DND-41 (cell line): ENCODE results near the gene KCNQ1OT1.

Experiments used
- ATAC-seq: fragments of 200-7000 bp; cut with Tn5 transposase; 3 replicates; pipeline ENCODE4 v1.9.1; 2021; ENCODE audit warnings: low read depth; ENCODE audit not compliant: insufficient read depth
- DNase-seq: peaks from one replicate; pipeline ENCODE4 v3.0.0-alpha.2; 2020
- H2AFZ ChIP-seq: 2 replicates; pipeline ENCODE4 v1.6.0; 2012; ENCODE audit warnings: low read depth, low read length
- H3K27ac ChIP-seq: 2 replicates; pipeline ENCODE4 v1.5.1; 2012; ENCODE audit warnings: low read length, inconsistent platforms
- H3K27me3 ChIP-seq: fragments of 200-600 bp; sonication (generic); 2 replicates; pipeline ENCODE4 v1.6.0; 2012; ENCODE audit warnings: low read length, mild to moderate bottlenecking, inconsistent platforms; ENCODE audit not compliant: insufficient read depth, poor library complexity
- H3K36me3 ChIP-seq: 2 replicates; pipeline ENCODE4 v1.5.1; 2012; ENCODE audit warnings: low read length, inconsistent platforms; ENCODE audit not compliant: insufficient read depth
- H3K4me1 ChIP-seq: 2 replicates; pipeline ENCODE4 v1.5.1; 2012; ENCODE audit warnings: mild to moderate bottlenecking, low read length; ENCODE audit not compliant: insufficient read depth
- H3K4me2 ChIP-seq: 2 replicates; pipeline ENCODE4 v1.6.0; 2012; ENCODE audit warnings: mild to moderate bottlenecking, moderate library complexity, low read length, inconsistent platforms; ENCODE audit not compliant: insufficient read depth
- H3K4me3 ChIP-seq, 2 experiments: fragments of 200-600 bp in 1 of 2; shearing (Covaris generic) in 1 of 2; 2 replicates each; pipeline ENCODE4 v1.5.1; 2012 to 2016; ENCODE audit warnings: inconsistent platforms in 2 of 2, low read length in 2 of 2, mild to moderate bottlenecking in 2 of 2, low read depth in 1 of 2, moderate library complexity in 1 of 2
- H3K79me2 ChIP-seq: 2 replicates; pipeline ENCODE4 v1.6.0; 2012; ENCODE audit warnings: low read length, inconsistent platforms; ENCODE audit not compliant: insufficient read depth
- H3K9ac ChIP-seq: 2 replicates; pipeline ENCODE4 v1.6.0; 2012; ENCODE audit warnings: low read depth, mild to moderate bottlenecking, inconsistent platforms, low read length, moderate library complexity
- H3K9me3 ChIP-seq: 2 replicates; pipeline ENCODE4 v1.5.1; 2012; ENCODE audit warnings: low read length, moderate library complexity, mild to moderate bottlenecking, inconsistent platforms; ENCODE audit not compliant: insufficient read depth, severe bottlenecking
- H4K20me1 ChIP-seq: 2 replicates; pipeline ENCODE4 v1.6.0; 2012; ENCODE audit warnings: low read length; ENCODE audit not compliant: insufficient read depth
- CTCF ChIP-seq: IDR thresholded peaks from 2 replicates; pipeline ENCODE4 v1.5.1; 2012; ENCODE audit warnings: borderline replicate concordance, low read length, moderate library complexity, mild to moderate bottlenecking; ENCODE audit not compliant: poor library complexity, severe bottlenecking; ENCODE audit errors: extremely low read depth
- EZH2 ChIP-seq: IDR thresholded peaks from 3 replicates; pipeline ENCODE4 v1.6.1; 2012; ENCODE audit warnings: borderline replicate concordance, low read depth, mild to moderate bottlenecking, moderate library complexity, low read length, inconsistent platforms; ENCODE audit not compliant: severe bottlenecking

The KCNQ1OT1 gene

DNA sequence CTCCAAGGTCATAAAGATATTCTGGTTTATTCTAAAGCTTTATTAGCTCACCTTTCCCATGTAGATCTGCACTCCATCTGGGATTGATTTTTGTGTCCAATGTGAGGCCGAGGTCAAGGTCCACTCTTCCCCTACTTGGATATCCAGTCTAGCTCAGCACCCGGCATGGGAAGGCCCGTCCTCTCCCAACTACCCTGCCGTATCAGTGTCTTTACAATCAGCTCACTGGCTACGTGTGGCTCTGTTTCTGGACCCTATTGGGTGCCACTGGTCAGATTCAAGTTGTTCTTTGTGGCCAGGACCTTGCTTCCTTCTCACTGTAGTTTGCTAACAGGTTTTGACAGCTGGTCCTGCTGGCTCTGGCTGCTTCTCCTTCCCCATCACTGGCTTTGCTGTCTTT lies 30.9 kb downstream of the KCNQ1OT1 start:
- Histone ChIP-seq H3K4me2 (no peak overlapping the region), H3K27ac (no peak overlapping the region), H3K36me3 (no peaks in the 10 kb centered on the region), H3K4me1 (no peaks in the 10 kb centered on the region), H3K4me3 (no peak overlapping the region), H3K9me3 (no peaks in the 10 kb centered on the region), H3K9ac (no peak overlapping the region), H3K27me3 (no peaks in the 10 kb centered on the region), H4K20me1 (peaks cover 5% of the 10 kb centered on the region; the same call in 1 of the 2 replicates), H2AFZ (no peak overlapping the region), H3K79me2 (no peaks in the 10 kb centered on the region)
- ATAC-seq (no peak), DNase-seq (no peak)
- TF ChIP-seq EZH2 (no peak), CTCF (no peak)

DNA sequence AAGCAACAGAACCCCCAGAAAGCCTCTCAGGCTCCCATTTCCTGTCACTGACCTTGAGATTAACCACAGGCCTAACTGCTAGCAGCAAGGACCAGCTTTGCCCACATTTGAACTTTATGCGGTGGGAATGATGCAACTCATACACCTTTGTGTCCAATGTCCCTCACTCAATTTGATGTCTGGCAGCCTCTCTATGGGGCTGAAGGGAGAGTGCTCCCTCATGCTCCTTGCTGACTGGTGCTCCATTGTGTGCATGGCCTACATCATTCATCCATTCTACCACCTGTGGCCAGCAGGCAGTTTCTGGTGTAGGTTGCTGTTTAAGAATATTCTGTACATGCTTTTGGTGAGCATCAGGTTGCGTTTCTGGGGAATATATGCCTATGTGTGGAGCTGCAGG lies 31.9 kb downstream of the KCNQ1OT1 start:
- no peak for DNase-seq
- Histone ChIP-seq H3K9ac (no peak overlapping the region), H3K9me3 (no peaks in the 10 kb centered on the region), H3K27me3 (no peaks in the 10 kb centered on the region), H3K4me1 (no peaks in the 10 kb centered on the region), H3K36me3 (no peaks in the 10 kb centered on the region), H3K27ac (no peak overlapping the region), H3K4me3 (no peak overlapping the region), H2AFZ (no peak overlapping the region), H3K4me2 (no peak overlapping the region), H4K20me1 (peaks cover 5% of the 10 kb centered on the region; the same call in 1 of the 2 replicates), H3K79me2 (no peaks in the 10 kb centered on the region)
- ATAC-seq, result no peak
- no peak for TF ChIP-seq CTCF
- TF ChIP-seq EZH2, result no peak

GRCh38 chr11:2666828-2667570 lies 32.8 kb downstream of the KCNQ1OT1 start:
- Histone ChIP-seq H3K9ac (no peak overlapping the region), H3K4me3 (no peak overlapping the region), H3K27me3 (no peaks in the 10 kb centered on the region), H3K9me3 (no peaks in the 10 kb centered on the region), H3K4me1 (no peaks in the 10 kb centered on the region), H2AFZ (no peak overlapping the region), H3K79me2 (no peaks in the 10 kb centered on the region), H4K20me1 (0 out of 2 replicates have a peak, but pooled peaks cover 3% of the 10 kb centered on the region), H3K4me2 (no peak overlapping the region), H3K36me3 (no peaks in the 10 kb centered on the region), H3K27ac (no peak overlapping the region)
- TF ChIP-seq EZH2, result no peak
- no peak for TF ChIP-seq CTCF
- no peak for ATAC-seq
- no peak for DNase-seq
